Hippocampal formation (tissue), 2 donors: ENCODE measurements around the gene GGA3.
A peak's percentile ranks its signal among the peaks of the same experiment; 100 is the strongest.
"Not testable (repeated sequence)": the region's sequence is repeated elsewhere in the genome, so short reads cannot be mapped to it uniquely, and the experiment has no call there.

ENCODE experiments used
- DNase-seq, 2 donors: peaks; one replicate each; lab custom pipeline; 2025; lab: John Stamatoyannopoulos, UW

GGA3 gene

GRCh38 chr17:75272848-75273184 lies 11.4 kb upstream of the GGA3 start:
- DNase-seq = no peak

GRCh38 chr17:75271955-75272847 lies 10.8 kb upstream of the GGA3 start:
- DNase-seq = no peak

- peak; percentile 41 to 72 for DNase-seq
These were observed 10.0 kb upstream of the GGA3 start for GRCh38 chr17:75271233-75271954.

DNA sequence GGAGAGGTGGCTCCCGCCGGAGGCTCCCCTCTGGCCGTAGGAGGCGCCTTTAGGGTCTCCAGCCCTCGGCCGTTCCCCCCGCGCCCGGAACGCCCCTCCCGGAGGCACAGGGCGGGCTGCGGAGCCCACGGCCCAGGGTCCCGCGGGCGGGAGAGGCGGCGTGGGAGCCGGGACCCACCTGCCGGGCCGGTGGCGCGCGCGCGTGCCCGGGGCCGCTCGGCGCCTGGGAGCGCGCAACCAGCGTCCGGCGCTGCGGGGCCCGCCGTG lies 9.5 kb upstream of the GGA3 start, which contains the start of gene MIF4GD:
TSS of gene MIF4GD (minus strand) at position 266 of the 267 bp plus-strand sequence. CDS start 1,036 bp downstream, outside the sequence.
- peak in 1 of 2 donors; percentile 59 for DNase-seq

DNA sequence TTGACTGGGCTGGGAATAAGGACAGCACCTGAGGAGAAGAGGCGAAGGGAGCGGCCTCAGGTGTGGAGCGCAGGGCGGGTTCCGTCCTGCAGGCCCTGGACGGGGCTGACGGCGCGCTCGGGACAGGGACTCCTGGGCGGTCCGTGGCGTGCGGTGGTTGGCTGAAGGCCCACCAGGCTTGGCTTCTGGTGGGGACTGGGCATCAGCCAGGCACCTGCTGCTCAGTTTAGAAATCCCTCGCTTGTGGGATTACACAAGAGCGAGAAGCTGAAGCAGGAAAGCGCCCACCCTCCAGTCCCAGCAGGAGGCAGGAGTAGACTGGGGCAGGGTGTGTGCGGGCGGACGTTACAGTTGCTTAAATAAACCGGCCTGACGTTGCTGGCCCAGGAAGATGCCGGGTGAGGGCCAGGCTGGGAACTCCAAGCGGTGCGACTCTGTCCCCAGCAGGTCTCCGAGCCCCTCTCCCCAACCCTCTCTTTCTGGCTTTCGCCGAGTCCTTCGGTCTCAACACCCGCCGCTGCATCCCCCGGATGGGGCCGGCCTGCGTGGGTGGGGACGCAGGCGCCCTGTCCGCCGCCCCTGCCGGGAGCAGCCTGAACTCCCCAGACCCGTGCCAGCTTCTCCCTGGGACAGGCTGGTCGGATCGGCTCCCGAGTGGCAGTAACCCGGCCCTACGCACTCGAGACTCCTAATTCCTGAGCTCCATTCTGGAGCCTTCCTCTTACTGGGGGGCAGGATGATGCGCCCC lies 9.0 kb upstream of the GGA3 start:
- peak in 1 of 2 donors; percentile 60 for DNase-seq

GRCh38 chr17:75269844-75270217 lies 8.4 kb upstream of the GGA3 start:
- DNase-seq = no peak

- DNase-seq = no peak
These were observed 6.2 kb upstream of the GGA3 start for GRCh38 chr17:75267411-75268232.

- peak in 1 of 2 donors; percentile 34 for DNase-seq
These were observed 5.7 kb upstream of the GGA3 start for GRCh38 chr17:75267153-75267410.

DNA sequence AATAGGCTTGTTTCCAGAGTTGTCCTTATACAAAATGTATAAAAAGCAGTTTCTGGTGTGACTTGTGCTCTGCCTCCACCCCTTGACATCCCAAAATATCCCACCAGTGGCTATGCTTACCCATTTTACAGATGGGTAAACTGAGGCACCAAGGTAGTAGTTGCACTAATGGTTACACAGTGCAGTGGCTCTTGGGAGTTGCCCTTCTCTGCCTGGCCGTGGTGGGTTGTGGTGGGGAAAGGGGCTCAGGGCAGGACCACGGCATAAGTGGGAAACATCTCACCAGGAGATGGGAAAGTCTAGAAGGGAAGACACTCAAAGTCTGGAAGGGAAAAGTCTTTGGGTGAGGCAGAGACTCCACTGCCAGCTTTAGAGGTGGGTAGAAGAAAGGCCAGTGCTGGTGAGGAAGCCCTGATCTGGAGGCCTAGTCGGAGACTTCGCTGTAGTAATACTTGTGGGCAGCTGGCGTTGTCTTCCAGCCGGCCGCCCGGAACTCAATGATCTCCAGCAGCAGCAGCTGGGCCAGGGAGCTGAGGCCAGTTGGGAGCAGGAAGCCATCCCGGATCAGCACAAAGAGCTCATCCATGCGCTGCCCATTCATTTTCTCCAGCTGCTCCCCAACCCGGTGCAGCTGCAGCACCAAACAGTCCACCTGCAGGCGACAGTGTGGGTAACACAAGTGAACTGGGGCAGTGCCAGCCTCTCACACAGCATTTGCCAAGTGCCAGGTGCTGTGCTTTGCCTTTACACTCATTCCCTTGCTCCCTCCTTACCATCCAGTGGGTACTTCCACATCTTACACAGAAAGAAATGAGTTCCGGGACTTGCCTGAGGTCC lies 5.1 kb upstream of the GGA3 start:
- DNase-seq = peak in 1 of 2 donors; percentile 32

- DNase-seq = no peak
These were observed 4.4 kb upstream of the GGA3 start for GRCh38 chr17:75265614-75266315.

DNA sequence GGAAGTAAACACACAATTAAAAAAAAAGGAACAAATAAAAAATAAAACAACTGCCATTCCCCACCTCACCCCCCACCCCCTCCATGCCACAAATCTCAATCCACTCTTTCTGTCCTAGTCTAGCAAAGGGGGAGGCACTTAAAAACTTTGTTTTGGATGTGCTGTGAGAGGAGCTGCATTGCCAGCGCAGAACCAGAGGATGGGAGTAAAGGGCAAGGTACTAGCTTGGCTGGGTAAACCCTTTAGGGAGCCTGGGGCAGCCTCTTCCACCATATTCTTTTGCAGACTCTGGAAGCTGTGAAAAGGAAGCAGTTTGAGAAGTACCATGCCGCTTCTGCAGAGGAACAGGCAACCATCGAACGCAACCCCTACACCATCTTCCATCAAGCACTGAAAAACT lies 1.6 kb upstream of the GGA3 start:
- DNase-seq = no peak

GRCh38 chr17:75262112-75262606 lies 753 bp upstream of the GGA3 start:
- no peak for DNase-seq

- no peak for DNase-seq
These were observed 618 bp downstream of the GGA3 start for GRCh38 chr17:75260641-75261335.

DNA sequence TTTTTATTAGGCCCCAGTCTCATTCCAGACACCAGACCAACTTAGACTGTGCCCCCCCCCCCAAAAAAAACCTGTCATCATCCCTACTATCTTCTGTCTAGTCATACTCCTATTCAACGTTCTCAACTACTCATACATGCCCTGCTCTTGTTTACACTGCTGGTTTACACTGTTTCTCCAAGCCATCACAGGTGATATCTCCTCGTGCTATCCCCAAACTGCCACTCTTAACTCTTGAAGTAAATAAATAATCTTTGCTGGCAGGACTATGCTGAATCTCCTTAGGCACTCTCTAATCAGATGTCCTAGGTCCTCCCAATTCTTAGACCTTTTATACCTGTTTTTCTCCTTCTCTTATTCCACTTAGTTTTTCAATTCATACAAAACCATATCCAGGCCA lies 4.2 kb downstream of the GGA3 start:
- DNase-seq = not testable (repeated sequence)

- not testable (repeated sequence) for DNase-seq
These were observed 5.3 kb downstream of the GGA3 start for GRCh38 chr17:75255954-75256698.

- DNase-seq = no peak
These were observed 9.2 kb downstream of the GGA3 start for GRCh38 chr17:75252039-75252816.

DNA sequence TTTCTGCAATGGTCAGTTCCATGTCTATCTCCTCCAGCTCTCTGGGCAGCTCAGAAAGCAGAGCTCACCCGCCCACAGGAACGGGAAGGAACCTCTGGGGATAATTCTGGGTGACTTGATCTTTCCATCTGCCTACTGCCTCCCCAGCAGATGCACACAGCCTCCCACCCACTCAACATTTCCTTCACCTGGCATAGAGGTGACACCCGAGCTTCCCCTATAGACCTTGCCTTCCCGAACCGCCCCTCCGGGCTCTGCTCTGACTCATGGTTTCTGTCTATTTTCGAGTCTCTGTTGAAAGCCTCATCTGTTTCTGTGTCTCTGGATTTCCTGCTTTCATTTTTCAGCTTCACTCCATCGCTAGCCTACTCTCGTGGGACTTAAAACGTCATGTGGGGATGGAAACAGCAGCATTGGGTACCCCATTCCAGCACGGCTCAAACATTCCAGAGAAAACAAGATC lies 11.4 kb downstream of the GGA3 start:
- DNase-seq = no peak

DNA sequence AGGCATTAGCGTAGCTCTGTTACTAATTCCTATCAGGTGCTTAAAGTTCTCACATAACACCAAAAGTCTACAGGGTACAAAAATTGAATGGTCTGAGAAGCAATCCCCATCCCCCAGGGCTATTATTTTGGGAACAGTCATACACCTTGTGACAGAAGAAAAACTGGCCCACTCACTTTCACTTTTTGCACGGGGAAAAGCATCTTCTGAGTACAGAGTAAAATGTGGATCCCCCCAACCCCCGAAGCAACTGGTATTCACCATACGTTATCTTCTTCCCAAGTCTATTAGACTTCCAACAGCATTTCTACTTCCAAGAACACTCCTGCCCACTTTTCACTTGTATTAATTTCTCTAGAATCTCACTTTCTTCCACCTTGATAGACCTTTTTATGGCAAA lies 11.8 kb downstream of the GGA3 start:
- no peak for DNase-seq
